AG04450 (cell line): Measurements from ENCODE around the gene GNAS. TPM values are rescaled to one million over a fixed set of nuclear protein-coding genes. Genes with fewer than 3 reads are reported as not detected.
A peak's percentile ranks its signal among the peaks of the same experiment; 100 is the strongest.

Source experiments
- CTCF ChIA-PET: fragments of 300-600, 350-600 bp; formaldehyde crosslinking; extraction: SDS; loops from one replicate; lab custom pipeline; 2022; ENCODE audit warnings: antibody characterized with exemption, inconsistent platforms; lab: Charles Lee
- POLR2A ChIA-PET: fragments of 350-600 bp; formaldehyde crosslinking; extraction: SDS; loops from one replicate; lab custom pipeline; 2021; ENCODE audit warnings: antibody characterized with exemption, inconsistent platforms; lab: Yijun Ruan, JAX
- DNase-seq: peaks from one replicate; pipeline ENCODE4 v3.0.0-alpha.2; 2011; ENCODE audit warnings: low read depth, low spot score
- H3K27ac ChIP-seq: one replicate; pipeline ENCODE4 v1.5.1; 2012; ENCODE audit warnings: low read depth, low read length, control low read depth
- H3K27me3 ChIP-seq: one replicate; pipeline ENCODE4 v1.6.0; 2012; ENCODE audit warnings: low read length; ENCODE audit not compliant: control insufficient read depth, insufficient read depth
- H3K4me3 ChIP-seq: 2 replicates; pipeline ENCODE4 v1.5.1; 2011; ENCODE audit warnings: mild to moderate bottlenecking, low read depth, low read length, control low read depth
- H3K9me3 ChIP-seq: 2 replicates; pipeline ENCODE4 v1.5.1; 2012; ENCODE audit warnings: low read length; ENCODE audit not compliant: control insufficient read depth, insufficient read depth
- CTCF ChIP-seq: IDR thresholded peaks from 2 replicates; pipeline ENCODE4 v1.5.1; 2011; ENCODE audit warnings: low read depth, low read length, control low read depth, inconsistent platforms
- polyA plus RNA-seq: library from polyadenylated mRNA; depleted of rRNA; stranded (reverse); fragments of >200 nt; gene quantifications from 2 replicates; pipeline ENCODE4 v1.2.3, GENCODE V29; 2011

The GNAS gene
- polyA plus RNA-seq, 1 experiment, result 765 TPM

- Histone ChIP-seq H3K27me3 (peaks cover 10% of the 10 kb centered on the region), H3K9me3 (peaks cover 3% of the 10 kb centered on the region; the same call in 1 of the 2 replicates), H3K4me3 (no peak overlapping the region), H3K27ac (no peak overlapping the region)
- no peak for TF ChIP-seq CTCF
- no peak for DNase-seq
- ChIA-PET POLR2A (interaction anchor here (1.0 to 1.3 kb wide), 2 partner anchors 162 to 352 kb away, joined by 3 to 4 read pairs; partner anchors contain the start of gene ATP5F1E), CTCF (interaction anchor here (0.6 to 2.1 kb wide), 48 partner anchors 8 to 1116 kb away, joined by 3 to 26 read pairs (median 5); no protein-coding TSS in a partner anchor)
Observed at GRCh38 chr20:58869662-58870227, 17.2 kb downstream of the GNAS start.

- Histone ChIP-seq H3K27ac (peak overlapping the region; percentile 11), H3K9me3 (peaks cover 3% of the 10 kb centered on the region; the same call in 1 of the 2 replicates), H3K27me3 (peaks cover 10% of the 10 kb centered on the region), H3K4me3 (no peak overlapping the region)
- ChIA-PET POLR2A (interaction anchor here (1.0 to 1.3 kb wide), 2 partner anchors 161 to 352 kb away, joined by 3 to 4 read pairs; partner anchors contain the start of gene ATP5F1E), CTCF (interaction anchor here (0.6 to 2.1 kb wide), 48 partner anchors 9 to 1116 kb away, joined by 3 to 26 read pairs (median 5); no protein-coding TSS in a partner anchor)
- no peak for DNase-seq
- peak; percentile 99 for TF ChIP-seq CTCF
Observed at GRCh38 chr20:58870293-58871014, 17.9 kb downstream of the GNAS start.

GRCh38 chr20:58871533-58872102, 19.1 kb downstream of the GNAS start:
- POLR2A ChIA-PET, result no interaction called here
- H3K27me3 ChIP-seq, result peaks cover 2% of the 10 kb centered on the region
- DNase-seq, result no peak
- no peak for TF ChIP-seq CTCF
- peaks cover 3% of the 10 kb centered on the region; the same call in 1 of the 2 replicates for H3K9me3 ChIP-seq
- no peak overlapping the region for H3K4me3 ChIP-seq
- H3K27ac ChIP-seq, result no peak overlapping the region
- CTCF ChIA-PET, result interaction anchor here (0.9 to 1.8 kb wide), 6 partner anchors 12 to 624 kb away, joined by 3 to 9 read pairs (median 4); no protein-coding TSS in a partner anchor

GRCh38 chr20:58874469-58874868, 22.0 kb downstream of the GNAS start:
- ChIA-PET POLR2A (no interaction called here), CTCF (no interaction called here)
- Histone ChIP-seq H3K27ac (no peak overlapping the region), H3K4me3 (no peak overlapping the region), H3K27me3 (peaks cover 8% of the 10 kb centered on the region), H3K9me3 (peaks cover 3% of the 10 kb centered on the region; the same call in 1 of the 2 replicates)
- no peak for DNase-seq
- TF ChIP-seq CTCF, result no peak
